Left lung (tissue), 10 donors: ENCODE data around the gene RBP4. TPM values are rescaled to one million over a fixed set of nuclear protein-coding genes. Genes with fewer than 3 reads are reported as not detected.

Experiments used
- ATAC-seq: fragments of 200-7000 bp; cut with Tn5 transposase; one replicate; pipeline ENCODE4 v1.9.1; 2020; ENCODE audit warnings: moderate library complexity
- DNase-seq, 4 donors: peaks; one replicate each; pipeline ENCODE4 v3.0.0-alpha.2; 2013 to 2020
- H3K27ac ChIP-seq, 2 donors: fragments of 200-600 bp; sonication (generic) in 1 of 2; one replicate each; pipeline versions ENCODE4 v1.5.0 to v1.8.0; 2020 to 2021
- H3K27me3 ChIP-seq, 2 donors: fragments of 200-600 bp; sonication (generic) in 1 of 2; one replicate each; pipeline versions ENCODE4 v1.5.0 to v1.8.0; 2020 to 2021
- H3K36me3 ChIP-seq, 2 donors: fragments of 200-600 bp; sonication (generic) in 1 of 2; one replicate each; pipeline versions ENCODE4 v1.5.0 to v1.8.0; 2020 to 2021
- H3K4me1 ChIP-seq, 2 donors: fragments of 200-600 bp; one replicate each; pipeline ENCODE4 v1.8.0; 2021
- H3K4me3 ChIP-seq, 2 donors: fragments of 200-600 bp; sonication (generic) in 1 of 2; one replicate each; pipeline versions ENCODE4 v1.5.0 to v1.8.0; 2020 to 2021; ENCODE audit warnings: mild to moderate bottlenecking in 1 of 2
- H3K9me3 ChIP-seq, 2 donors: fragments of 200-600 bp; sonication (generic) in 1 of 2; one replicate each; pipeline versions ENCODE4 v1.5.0 to v1.8.0; 2020 to 2021
- intact Hi-C, 2 donors: fragments of 100-400 bp; cut with DNase I; formaldehyde crosslinking; loops; one replicate each; pipeline versions ENCODE4 v1.11.2 to v1.14.2; 2022
- polyA plus RNA-seq, 6 donors: library from polyadenylated mRNA; unstranded; fragments of 120-200 nt; gene quantifications; one replicate each; pipeline ENCODE4 v1.2.1, GENCODE V29; 2013; ENCODE audit not compliant: insufficient read length in 6 of 6
- total RNA-seq, 2 donors: library from RNA; stranded (reverse); fragmentation: NEBNext Ultra II Directional; extraction: Animal tissue kit (Norgen Biotek cat#: 25700); gene quantifications; one replicate each; pipeline ENCODE4 v1.2.1, GENCODE V29; 2021
- TF ChIP-seq, protein P1 (sequence below), 2 donors: fragments of 200-600 bp; sonication (generic) in 1 of 2; IDR thresholded peaks; one replicate each; pipeline versions ENCODE4 v1.5.0 to v1.8.0; 2021; ENCODE audit warnings: antibody characterized with exemption in 2 of 2
- donor health status: DM: no; HTN: yes; CAD: no.
- donor health status: DM: no; HTN: no; CAD: no.

Gene RBP4
- total and polyA plus RNA-seq, 8 donors, result 0.34 to 18.4 (median 1.4) TPM

DNA sequence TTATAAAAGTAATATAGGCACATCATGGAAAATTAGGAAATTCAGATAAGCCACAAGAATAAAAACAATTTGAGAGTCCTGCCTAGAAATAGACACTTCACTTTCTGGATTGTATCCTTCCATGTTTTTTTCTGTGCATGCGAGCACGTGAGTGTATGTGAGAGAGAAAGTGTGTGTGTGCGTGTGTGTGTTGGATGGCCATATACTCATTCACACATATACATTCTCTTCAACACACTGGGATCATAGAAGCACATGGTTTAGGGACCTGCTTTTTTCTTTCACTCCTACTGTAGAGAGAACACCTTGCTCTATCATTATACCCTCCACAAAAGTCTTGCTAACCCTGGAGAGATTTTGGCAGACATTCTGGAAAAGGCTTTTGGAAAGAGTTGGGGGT lies 27.1 kb downstream of the RBP4 start:
- no peak overlapping the region for H3K27ac ChIP-seq
- no peaks in the 10 kb centered on the region for H3K36me3 ChIP-seq
- no peak for ATAC-seq
- H3K4me1 ChIP-seq, result peaks cover 0 to 17% of the 10 kb centered on the region in 2 donors
- no peaks in the 10 kb centered on the region for H3K9me3 ChIP-seq
- peaks cover 0 to 16% of the 10 kb centered on the region in 2 donors for H3K27me3 ChIP-seq
- TF ChIP-seq, protein P1, sequence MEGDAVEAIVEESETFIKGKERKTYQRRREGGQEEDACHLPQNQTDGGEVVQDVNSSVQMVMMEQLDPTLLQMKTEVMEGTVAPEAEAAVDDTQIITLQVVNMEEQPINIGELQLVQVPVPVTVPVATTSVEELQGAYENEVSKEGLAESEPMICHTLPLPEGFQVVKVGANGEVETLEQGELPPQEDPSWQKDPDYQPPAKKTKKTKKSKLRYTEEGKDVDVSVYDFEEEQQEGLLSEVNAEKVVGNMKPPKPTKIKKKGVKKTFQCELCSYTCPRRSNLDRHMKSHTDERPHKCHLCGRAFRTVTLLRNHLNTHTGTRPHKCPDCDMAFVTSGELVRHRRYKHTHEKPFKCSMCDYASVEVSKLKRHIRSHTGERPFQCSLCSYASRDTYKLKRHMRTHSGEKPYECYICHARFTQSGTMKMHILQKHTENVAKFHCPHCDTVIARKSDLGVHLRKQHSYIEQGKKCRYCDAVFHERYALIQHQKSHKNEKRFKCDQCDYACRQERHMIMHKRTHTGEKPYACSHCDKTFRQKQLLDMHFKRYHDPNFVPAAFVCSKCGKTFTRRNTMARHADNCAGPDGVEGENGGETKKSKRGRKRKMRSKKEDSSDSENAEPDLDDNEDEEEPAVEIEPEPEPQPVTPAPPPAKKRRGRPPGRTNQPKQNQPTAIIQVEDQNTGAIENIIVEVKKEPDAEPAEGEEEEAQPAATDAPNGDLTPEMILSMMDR (IDR thresholded peaks at IDR 0.05), result no peak
- no peak for DNase-seq
- intact Hi-C loops, result no loop called here
- H3K4me3 ChIP-seq, result no peak overlapping the region

DNA sequence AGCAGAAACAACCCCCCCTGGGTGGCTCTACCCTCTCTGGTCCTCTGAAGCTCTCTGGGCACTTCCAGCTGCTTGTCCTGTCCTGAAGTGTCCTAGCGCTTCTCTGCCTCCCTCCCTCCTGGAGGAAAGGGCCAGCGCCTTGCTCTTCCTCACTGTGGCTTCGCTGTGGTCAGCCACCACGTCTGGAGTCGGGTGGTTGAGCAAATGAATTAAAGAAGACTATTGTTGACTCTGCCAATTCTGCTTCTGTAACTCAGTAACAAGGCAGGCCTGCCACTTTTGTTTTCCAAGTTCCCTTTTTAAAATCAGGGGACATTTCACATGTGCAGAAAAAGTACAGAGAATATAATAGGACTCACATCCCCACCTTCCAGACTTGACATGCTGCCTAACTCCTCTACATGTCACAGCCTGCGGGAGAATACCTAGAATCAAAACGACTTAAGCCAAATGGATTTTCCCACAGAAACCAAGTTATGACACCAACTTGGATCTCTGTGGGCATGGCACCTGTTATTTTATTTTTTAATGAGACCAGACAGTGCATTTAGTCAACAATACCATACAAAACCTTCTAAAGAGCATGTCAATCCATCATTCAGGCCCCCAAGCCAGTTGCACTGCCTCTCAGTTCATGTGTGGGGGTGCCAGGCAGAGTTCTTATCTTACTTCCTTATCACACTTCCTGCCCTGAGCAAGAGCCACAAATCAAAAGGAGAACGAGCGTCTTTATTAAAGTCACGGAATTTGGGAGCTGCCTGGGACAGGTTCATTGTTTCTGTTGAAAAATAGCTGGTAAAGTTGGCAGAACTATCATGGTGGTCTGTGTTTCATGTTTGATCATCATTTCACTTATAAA lies 27.8 kb downstream of the RBP4 start:
- no peak overlapping the region for H3K4me3 ChIP-seq
- no peaks in the 10 kb centered on the region for H3K36me3 ChIP-seq
- intact Hi-C loops, result no loop called here
- H3K27ac ChIP-seq, result no peak overlapping the region
- ATAC-seq (peak; percentile 74), DNase-seq (peak in 1 of 4 donors; percentile 57)
- peaks cover 2 to 23% of the 10 kb centered on the region in 2 donors for H3K27me3 ChIP-seq
- peaks cover 0 to 17% of the 10 kb centered on the region in 2 donors for H3K4me1 ChIP-seq
- H3K9me3 ChIP-seq, result no peaks in the 10 kb centered on the region
- TF ChIP-seq, protein P1 (IDR thresholded peaks at IDR 0.05), result no peak

DNA sequence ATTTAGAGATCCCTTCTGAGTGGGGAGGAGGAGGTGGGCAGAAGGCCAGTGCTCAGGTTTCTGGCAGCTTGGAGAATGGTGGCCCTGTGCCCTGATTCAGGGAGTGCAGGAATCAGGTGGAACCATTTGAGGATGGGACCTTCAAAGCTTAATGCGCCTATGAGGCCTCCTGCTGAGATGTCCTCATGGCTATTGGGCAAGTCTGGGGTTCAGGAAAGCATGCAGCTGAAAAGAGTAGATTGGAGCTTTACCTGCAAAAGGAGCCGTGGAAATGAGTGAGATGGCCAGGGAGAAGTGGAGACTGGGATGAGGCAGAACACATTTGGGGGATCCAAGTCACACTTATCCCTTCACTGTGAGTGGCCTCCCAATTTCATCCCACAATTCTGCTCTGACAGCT lies 28.4 kb downstream of the RBP4 start:
- no peak overlapping the region for H3K4me3 ChIP-seq
- DNase-seq (no peak), ATAC-seq (no peak)
- TF ChIP-seq, protein P1 (IDR thresholded peaks at IDR 0.05), result no peak
- intact Hi-C loops, result no loop called here
- H3K27me3 ChIP-seq, result peaks cover 9 to 29% of the 10 kb centered on the region in 2 donors
- H3K27ac ChIP-seq, result no peak overlapping the region
- H3K9me3 ChIP-seq, result no peaks in the 10 kb centered on the region
- peaks cover 0 to 22% of the 10 kb centered on the region in 2 donors for H3K4me1 ChIP-seq
- H3K36me3 ChIP-seq, result no peaks in the 10 kb centered on the region

GRCh38 chr10:93570383-93570782 lies 30.7 kb downstream of the RBP4 start:
- DNase-seq, result no peak
- no peak for ATAC-seq
- no peaks in the 10 kb centered on the region for H3K9me3 ChIP-seq
- H3K27me3 ChIP-seq, result peaks cover 28 to 52% of the 10 kb centered on the region in 2 donors
- H3K36me3 ChIP-seq, result no peaks in the 10 kb centered on the region
- TF ChIP-seq, protein P1 (IDR thresholded peaks at IDR 0.05), result no peak
- intact Hi-C loops, result no loop called here
- no peak overlapping the region for H3K4me3 ChIP-seq
- peaks cover 0 to 43% of the 10 kb centered on the region in 2 donors for H3K4me1 ChIP-seq
- no peak overlapping the region for H3K27ac ChIP-seq

GRCh38 chr10:93568105-93568390 lies 33.0 kb downstream of the RBP4 start:
- no peak for ATAC-seq
- H3K4me3 ChIP-seq, result peak overlapping the region in 1 of 2 donors; percentile 16
- H3K9me3 ChIP-seq, result no peaks in the 10 kb centered on the region
- TF ChIP-seq, protein P1 (IDR thresholded peaks at IDR 0.05), result no peak
- no peaks in the 10 kb centered on the region for H3K36me3 ChIP-seq
- H3K27ac ChIP-seq, result no peak overlapping the region
- intact Hi-C loops, result no loop called here
- peaks cover 28 to 57% of the 10 kb centered on the region in 2 donors for H3K27me3 ChIP-seq
- no peak for DNase-seq
- H3K4me1 ChIP-seq, result peaks cover 0 to 35% of the 10 kb centered on the region in 2 donors
